NCI-H748 (cell line): ENCODE data around the gene STOX2.

Source experiments
- DNase-seq: peaks from one replicate; lab custom pipeline; 2025; ENCODE audit not compliant: unreplicated experiment; lab: John Stamatoyannopoulos, UW

Gene STOX2, protein sequence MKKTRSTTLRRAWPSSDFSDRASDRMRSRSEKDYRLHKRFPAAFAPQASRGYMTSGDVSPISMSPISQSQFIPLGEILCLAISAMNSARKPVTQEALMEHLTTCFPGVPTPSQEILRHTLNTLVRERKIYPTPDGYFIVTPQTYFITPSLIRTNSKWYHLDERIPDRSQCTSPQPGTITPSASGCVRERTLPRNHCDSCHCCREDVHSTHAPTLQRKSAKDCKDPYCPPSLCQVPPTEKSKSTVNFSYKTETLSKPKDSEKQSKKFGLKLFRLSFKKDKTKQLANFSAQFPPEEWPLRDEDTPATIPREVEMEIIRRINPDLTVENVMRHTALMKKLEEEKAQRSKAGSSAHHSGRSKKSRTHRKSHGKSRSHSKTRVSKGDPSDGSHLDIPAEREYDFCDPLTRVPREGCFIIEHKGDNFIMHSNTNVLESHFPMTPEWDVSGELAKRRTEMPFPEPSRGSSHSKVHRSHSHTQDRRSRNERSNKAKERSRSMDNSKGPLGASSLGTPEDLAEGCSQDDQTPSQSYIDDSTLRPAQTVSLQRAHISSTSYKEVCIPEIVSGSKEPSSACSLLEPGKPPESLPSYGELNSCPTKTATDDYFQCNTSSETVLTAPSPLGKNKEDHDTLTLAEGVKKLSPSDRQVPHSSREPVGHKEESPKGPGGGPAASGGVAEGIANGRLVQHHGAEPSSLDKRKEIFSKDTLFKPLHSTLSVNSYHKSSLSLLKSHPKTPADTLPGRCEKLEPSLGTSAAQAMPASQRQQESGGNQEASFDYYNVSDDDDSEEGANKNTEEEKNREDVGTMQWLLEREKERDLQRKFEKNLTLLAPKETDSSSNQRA (N-terminal part only)

DNA sequence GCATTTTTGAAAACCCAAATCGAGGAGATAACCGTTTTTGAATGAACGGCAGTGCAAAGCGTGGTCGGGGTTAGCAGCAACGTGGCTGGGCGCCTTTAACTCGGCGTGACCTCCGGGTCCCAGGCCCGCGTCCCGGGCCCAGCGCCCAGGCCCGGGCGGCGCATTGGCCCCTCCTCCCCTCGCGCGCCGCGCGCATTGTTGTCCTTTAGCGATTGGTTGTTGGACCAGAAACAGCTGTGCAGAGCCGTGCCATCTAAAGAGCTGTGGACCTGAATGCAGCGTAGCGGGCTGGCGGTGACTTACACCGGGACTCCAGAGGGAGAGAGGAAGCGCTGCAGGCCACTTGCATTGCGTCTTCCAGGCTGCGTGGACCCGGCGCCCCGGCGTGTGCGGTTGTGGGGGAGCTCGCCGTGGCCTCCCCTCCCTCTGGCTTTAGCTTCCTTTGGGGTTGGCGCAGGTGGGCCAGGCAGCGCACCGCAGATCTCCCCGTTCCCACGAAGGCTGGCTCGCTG, at the start of gene STOX2:
TSS of gene STOX2 (plus strand) at position 227 of the 512 bp plus-strand sequence. CDS start 1,484 bp downstream, outside the sequence.
- peak; percentile 78 for DNase-seq

DNA sequence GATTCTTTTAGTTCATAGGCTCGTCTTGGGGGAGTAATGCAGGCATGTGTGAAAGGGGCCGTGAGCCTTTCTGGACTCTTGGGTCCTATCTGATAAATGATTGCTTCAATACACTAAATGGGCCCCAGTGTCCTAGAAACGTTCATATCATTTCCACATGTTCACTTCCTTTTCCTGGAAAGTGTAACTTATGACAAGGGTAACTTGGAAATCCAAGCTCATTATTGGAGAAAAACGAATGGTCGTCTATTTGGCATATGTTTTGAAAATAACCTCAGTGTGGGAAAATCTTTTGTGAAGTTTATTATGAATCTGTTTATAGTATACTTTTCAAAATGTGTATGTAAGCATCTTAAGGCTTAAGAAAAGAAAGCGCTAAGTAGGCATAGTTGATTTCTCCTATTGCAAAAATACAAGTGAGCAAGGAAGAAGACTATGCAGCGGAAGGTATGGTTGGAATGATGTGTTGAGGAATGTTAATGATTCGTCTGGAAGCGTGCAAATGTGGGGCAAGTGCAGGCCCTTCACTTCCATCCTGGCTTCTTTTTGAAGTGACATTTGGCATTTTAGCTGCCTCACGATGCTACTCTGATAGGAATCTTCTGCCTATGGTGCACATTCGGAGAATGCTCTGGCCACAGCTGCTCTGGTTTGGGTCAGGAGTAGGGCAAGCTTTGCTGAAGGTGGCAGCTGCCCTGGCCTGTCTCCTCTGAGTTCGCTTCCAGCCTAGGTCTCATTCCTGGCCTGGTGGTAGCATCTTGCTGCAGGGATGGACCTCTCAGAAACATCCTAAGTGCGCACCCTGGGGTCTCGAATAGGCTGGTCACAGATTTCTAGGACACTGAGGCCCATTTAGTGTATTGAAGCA, 49.5 kb upstream of the STOX2 start:
- no peak for DNase-seq

DNA sequence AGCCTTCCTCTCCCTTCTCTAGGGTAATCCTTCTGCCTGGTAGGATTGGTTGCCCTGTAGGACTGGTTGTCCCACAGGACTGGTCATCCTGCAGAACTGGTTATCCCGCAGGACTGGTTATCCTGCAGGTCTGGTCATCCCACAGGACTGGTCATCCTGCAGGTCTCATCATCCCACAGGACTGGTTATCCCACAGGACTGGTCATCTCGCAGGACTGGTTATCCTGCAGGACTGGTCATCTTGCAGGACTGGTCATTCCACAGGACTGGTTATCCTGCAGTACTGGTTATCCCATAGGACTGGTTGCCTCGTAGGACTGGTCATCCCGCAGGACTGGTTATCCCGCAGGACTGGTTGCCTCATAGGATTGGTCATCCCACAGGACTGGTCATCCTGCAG, 48.1 kb upstream of the STOX2 start:
- no peak for DNase-seq

DNA sequence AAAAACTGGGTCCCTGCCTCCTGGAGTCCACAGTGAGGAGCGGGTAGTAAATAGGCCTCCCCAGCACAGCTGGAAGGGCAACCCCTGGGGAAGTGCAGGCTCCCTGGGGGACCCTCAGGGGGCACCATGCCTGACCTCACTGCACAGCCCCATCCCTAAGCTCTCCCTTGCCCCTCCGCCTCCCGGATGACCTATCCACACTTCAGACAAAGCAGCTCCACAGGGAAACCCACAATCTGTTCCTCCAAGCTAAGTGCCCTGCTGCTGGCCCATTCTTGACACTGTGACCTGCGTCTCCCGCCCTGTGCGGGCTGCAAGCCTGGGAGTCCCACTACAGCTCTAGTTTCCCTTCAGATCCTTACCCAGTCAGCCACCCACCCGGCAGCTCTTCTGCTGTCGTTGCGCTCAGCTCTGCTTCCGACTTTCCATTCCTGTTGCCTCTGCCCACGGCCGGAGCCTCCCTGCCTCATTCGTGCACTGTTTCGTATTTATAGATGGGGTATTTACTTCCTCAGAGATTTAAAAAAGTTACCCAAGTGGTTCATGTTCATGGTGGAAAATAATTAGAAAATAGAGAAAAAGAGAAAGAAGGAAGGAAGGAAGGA, 47.0 kb upstream of the STOX2 start:
- no peak for DNase-seq

DNA sequence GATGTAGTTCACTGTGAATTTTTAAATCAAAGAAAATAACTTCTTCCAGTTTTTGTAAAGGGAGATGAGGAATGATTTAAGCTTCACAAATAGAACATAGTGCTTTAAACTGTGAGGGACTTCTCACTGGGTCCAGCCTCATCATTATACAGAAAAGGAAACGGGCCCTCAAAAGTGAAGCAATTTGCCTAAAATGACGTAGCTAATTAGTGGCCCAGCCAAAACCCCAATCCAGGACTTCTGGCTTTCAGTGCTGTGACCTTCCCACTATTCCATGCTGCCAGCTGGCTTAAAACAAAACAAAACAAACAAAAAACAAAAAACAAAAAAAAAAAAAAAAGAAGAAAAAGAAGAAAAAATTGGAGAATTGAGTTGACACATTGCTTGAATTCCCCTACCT, 45.0 kb upstream of the STOX2 start:
- DNase-seq: no peak

DNA sequence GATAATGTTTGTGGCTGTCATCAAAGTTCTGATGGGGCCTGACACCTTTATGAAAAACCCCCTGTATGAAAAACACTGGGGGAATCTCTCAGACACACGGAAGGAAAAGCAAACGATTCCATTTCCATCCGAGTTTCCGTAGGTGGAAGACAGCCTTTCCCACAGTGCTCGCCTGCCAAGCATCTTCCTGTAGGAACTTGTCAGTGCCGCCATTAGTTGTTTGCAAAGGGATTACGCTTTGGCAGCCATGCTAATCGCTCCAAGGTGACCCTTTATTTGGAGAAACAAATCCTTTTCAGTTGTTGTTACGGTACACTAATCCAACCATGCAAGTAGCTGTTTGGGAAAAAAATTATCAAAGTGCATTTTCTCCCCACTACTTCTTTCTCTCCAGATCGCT, 44.4 kb upstream of the STOX2 start:
- DNase-seq: peak; percentile 1

DNA sequence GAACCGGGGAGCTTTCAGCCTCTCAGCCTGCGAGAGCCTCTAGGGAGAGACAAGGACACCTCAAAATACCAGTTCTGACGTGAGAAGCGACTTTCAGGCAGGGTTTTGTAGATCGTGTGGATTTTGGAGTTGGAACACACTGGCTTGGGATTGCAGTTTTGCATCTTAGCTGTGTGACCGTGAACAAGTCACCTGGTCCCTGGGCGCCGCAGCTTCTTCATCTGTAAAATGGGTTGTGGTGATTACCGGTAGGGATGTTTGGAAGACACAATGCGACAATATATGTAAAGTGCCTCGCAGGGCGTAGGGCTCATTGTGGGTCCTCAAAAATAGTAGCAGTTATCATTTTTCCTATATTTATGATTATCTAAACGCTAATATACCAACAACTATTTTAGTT, 43.7 kb upstream of the STOX2 start:
- no peak for DNase-seq

DNA sequence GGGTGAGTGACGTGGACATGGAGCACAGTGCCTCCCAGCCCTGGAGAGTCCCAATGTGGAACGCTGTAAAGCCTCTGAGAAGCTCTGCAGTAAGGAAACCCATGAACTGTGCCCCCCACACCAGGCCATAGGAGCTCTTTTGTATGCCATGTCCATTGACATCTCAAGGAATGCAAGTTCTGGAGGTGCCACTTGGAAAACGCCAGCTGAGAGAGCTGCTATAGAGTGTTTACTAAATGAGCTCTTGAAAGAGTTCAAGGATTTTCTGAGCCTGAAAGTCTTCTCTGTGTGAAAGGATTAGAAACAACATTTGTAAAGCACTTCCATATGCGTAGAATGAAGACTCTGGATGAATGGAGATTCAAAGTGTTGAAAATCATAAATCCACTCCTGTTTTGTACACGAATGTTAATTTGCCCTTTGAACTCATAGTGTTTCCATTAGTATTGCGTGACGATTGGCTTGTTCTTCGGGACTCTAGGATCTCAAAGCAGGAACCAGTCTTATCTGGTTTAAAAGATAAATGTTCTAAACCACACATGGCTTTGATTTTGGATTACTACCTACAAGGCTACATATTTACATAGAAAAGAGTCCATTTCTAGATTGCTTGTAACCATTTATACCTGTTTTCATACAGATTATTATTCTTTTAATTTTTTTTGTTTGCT, 41.8 kb upstream of the STOX2 start:
- no peak for DNase-seq

DNA sequence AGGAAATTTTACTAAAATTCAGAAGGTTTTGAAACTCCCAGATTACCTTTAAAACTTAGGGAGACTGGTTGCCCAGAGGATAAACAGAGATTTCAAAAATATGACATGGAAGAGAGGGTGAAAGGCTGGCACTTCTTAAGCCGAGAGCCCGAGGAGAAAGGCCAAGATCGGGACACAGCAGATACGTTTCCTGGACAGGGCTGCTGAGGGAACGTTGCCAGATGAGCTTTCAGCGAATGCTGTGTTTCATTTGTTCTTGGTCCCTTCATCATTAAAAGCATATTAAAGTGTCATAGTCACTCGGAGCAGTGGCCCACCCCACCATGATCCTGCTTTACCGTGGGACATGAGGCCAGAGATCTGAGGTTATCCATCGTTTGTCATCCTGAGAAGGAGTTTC, 37.9 kb upstream of the STOX2 start:
- no peak for DNase-seq

DNA sequence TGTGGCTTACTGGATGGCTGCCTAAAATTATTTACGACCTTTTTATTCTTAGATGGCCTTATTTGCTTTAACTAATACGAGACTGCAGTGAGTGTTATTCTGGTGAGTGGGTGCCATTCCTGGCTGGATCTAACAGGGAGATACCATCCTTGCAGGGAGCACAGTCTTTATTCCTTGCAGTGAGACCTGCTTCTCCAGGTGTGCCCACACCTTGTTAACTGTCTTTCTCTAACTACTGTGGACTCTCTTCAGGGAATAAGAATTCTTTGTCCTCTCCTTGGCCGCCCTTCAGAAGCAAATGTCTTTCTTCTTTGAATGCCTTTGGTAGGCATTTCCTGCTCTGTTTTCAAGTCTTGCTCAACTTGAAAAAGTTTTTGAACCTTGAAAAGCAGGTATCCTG, 34.1 kb upstream of the STOX2 start:
- no peak for DNase-seq

DNA sequence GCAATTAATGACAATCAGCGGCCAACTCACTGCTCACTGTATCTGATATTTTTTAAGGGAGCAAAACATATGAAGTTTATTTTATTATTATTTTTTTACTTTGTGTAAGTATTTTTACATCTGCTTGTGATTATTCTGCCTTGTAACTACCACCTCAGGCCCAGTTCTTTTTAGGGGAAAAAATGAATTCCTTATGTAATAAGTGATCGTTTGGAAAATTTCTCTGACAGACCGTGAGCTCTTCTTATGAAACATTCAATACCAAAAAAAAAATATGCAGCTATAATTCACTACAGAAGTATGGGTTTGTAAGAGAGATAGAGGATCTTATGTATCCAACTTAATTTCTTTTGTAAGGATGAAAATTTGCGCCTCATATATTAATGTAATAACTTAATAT, 33.5 kb upstream of the STOX2 start:
- no peak for DNase-seq

DNA sequence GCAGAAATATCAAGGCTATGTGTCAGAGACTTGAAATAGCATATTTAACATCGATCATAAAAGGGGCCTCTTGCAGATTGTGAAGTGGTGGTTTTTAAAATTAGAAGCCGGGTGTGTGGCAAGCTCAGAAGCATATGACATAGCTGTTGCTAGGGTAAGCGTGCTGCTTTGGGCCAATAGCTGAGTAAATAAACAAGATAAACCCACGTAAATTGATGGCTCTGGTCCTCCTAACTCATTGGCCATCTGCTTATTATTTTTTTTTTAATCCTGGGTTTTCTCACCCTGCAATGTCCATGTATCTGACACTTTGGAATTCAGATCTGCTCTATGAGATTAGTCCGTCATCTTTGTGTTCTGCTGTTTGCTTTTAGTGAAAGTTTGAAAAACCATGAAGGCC, 32.6 kb upstream of the STOX2 start:
- DNase-seq: no peak

DNA sequence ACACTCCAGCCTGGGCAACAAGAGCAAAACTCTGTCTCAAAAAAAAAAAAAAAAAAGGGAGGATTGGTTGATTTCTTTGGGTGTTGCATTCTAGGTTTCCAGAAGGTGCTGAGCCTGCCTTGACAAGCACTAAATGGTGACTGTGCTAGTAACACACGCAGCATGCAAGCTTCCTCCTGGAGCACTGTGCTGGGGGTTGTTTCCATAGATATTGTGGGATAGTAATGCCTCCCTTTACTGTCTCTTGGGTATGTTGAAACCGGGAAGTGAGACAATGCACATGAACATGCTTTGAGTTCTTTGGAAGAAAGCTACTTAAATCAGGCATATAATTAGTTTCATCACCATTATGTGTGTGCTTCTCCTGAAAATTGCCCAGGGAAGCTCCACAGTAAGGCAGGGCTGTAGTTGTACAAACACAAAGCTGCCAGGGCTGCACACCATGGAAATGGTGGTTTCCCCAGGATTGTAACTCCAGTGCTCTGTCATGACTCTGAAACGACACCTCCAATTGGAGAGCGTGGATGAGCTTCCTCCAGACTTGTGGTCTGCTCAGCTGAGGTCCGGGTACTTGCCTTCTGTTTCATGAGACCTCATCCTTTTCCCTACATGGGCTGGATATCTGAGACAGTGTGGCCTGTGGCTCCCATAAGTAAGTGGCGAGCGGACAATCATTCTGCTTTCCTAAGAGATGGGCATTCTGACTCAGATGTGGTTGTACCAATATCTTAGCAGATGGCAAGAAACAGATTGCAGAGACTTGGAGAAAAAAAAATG, 31.5 kb upstream of the STOX2 start:
- no peak for DNase-seq

DNA sequence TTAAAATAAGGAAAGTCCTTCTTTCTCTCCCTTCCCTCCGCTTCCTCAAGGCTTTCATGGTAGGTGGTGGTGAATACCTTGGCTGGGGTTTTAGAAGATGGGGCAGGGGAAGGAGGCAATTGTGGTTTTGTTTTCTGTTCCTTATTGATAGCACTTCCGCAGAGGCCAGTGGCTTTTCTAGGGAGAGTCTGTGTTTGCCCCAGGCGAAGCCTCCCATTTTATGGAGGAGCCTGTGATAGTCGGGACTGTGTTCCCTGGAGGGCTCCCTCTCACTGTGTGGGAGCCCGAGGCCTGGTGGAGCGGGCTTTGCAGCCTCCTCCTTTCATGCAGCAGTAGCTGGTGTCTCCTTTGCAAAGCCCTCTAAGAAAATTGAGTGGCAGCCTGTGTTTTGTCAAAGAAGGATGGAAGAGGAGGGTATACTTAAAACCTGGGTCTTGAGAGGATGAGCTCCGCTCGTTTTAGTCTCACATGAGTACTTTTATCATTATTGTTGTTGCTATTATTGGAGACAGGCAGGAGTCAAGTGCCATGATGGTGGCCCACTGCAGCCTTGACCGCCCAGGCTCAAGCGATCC, 29.8 kb upstream of the STOX2 start:
- DNase-seq: no peak

DNA sequence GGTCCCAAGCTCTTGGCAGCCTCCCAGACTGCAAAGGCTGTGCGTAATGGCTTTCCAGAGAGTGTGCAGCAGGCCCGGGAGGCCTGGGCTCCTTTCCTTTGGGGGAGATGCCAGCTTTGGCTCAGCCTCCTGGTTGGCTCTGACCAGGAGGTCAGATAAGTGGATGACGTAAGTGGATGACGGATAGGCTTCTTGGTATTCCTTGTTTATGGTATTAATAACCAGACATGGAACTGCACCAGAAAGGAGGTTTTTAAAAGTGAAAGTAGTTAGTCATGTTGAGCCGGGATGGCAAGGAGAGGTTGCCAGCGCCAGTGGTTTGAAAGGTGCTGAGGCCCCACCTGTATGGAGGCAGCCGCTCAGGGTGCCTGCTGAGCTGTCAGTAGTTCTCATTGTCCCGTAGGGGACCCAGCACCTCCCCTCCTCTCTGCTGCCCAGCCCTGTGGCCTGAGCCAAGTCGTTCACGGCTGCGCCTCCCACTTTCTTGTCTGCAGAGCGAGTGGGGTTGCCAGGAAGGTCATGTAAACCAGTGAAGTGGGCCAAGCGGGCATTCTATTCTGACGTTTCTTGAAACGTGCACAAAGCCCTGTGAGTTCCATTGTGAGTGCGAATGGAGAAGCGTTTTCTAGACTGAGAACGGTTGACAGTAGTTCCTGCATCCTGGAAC, 28.7 kb upstream of the STOX2 start:
- DNase-seq: peak; percentile 46

DNA sequence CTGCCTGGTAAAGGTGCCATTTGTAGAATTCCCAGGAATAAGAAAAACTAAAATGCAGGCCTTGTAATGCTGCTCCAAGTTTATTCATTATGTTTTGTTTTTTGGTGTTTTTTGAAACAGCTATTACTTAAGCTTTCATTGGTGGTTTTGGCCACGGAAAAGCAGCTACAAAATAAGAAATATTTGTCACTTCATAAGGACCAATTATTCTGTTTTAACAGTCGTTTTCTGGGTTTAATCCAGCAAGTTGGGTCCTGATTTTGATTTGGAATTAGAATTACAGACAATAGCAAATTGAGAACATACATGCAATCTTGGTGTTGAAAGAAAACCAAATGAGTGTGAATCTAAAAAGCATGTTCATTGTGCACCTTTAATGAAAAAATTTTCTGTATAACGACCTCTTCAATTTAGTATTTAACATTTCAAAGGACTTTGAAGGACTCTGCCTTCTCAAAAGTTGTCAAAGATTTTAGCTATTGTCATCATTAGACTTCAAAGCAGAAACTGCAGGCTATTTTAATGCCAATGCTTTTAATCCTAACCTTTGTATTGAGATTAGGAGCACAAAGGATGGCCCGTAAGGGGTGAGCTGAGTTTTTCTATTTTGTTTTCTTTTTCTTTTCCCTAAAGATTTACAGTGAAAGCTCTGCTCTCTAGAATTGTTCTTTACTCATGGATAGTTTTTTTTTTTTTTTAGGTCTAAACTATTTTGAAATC, 26.7 kb upstream of the STOX2 start:
- no peak for DNase-seq

DNA sequence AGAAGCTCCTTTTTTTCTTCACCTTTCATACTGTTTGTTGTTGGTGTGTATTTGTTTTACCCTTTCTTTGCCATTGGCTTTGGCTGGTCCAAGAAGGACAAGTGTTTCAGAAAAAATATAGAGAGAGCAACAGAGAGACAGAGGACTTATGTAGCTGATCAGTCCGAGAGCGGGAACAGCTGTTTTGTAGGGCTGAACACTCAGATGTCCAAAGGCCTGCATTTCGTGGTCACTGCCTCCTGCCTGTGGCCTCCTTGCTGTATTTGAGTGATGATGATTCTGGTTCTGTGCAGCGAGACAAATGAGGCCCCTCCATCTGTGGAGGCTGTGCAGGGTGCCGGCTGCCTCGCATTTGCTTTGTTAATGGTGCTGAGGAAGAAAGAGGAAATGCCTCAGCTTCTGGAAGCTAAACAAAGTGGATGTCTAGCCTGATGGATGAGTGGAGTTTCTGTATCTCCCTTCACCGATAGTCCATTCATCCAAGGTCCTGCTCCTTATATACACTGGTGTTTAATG, 19.8 kb upstream of the STOX2 start:
- DNase-seq: no peak

DNA sequence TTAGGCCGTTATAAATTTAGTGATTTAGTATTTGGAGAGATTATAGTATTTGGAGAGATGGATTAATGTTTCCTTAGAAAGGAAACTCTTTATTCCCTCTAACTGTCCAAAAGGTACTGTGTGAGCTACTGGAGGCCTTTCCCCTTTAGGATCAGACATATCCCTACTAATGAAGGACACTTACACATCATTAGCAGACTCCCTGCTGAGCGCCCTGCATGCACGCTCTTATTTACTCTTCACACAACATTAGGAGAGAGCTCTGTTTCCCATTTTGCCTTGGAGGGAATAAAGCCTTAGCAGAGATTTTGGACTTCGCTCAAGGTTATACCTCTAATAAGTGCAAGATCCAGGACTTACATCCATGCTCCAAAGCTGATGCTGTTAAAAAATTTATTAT, 17.8 kb upstream of the STOX2 start:
- peak; percentile 33 for DNase-seq
